22Rv1 (cell line): ENCODE data around the gene TTC12.

Experiments
- CTCF ChIP-seq: fragments of 450-650 bp; IDR thresholded peaks from 2 replicates; pipeline ENCODE4 v1.5.1; 2017; ENCODE audit warnings: mild to moderate bottlenecking
- ZFX ChIP-seq: fragments of 450-650 bp; IDR thresholded peaks from 2 replicates; pipeline ENCODE4 v1.6.1; 2017; ENCODE audit warnings: antibody characterized with exemption, borderline replicate concordance

DNA sequence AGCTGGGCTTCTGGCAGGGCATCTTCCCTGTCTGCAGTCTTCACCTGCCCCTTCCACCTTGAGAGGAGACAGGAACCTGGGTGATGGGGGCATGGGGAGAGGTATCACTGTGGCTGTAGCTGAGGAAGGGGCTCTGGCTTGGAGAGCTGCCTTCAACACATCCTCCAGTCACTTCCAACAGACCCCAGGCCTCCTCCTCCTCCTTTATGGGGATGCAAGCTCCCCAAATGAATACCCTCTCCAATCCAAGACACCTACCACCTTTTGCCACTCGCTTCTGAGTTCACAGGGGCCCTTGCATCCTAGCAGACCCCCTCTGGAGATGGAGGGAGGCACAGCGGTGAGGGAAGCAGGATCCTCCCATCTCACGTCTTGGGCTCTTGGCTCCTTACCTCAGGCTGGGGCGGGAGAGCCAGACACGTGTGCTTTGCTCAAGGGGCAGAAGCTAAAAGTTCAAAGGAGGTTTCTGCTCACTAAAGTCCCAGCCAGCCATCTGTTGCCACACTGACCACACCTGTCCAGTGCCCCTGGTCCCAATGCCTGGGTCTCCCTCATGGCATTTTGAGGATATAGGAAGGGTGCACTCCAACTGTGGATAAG is 86.3 kb downstream of the TTC12 start:
- TF ChIP-seq CTCF: no peak
- TF ChIP-seq ZFX: no peak
